HG03064 (cell line): ENCODE measurements around the gene FBN1.
A peak's percentile ranks its signal among the peaks of the same experiment; 100 is the strongest.

Source experiments
- ATAC-seq: cut with Tn5 transposase; IDR thresholded peaks from one replicate; pipeline ENCODE4 v1.9.1; 2021; ENCODE audit warnings: low read depth; ENCODE audit not compliant: unreplicated experiment

Gene FBN1

DNA sequence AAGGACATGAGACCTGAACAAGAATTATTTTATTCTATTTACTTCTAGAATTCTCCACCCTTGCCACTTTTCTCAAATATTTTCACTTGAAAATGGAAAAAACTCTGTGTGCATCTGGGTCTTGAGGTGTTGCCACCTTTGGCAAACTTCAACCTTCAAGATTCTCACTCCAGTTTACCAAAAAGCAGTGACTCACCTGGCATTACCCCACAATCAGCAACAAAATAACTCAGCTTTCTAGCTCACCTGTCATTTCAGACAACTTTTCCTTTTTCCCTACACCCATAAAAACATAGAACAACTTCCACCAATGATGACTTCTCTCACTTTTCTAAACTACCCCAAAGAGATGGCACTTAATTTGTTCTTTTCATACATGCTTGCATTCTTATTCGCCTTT is 198.5 kb downstream of the FBN1 start:
- no peak for ATAC-seq

DNA sequence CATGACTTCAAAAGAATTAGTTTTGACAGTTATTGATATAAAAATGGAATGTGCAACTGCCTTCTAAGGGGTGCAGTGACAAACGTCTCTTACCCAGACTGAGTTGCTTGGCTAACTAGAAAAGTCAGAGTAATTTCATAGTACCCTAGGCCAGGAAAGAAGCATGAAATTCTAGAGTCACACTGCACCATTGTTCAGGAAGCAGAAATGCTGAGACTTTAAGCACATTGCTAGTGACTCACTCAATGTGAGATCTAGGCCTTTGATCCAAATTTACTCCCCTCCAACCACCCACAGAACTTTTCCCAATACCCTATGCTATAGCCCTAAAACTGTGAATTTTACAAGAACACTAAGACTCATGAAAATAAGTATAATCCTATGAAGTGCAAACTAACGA is 203.5 kb downstream of the FBN1 start:
- no peak for ATAC-seq

DNA sequence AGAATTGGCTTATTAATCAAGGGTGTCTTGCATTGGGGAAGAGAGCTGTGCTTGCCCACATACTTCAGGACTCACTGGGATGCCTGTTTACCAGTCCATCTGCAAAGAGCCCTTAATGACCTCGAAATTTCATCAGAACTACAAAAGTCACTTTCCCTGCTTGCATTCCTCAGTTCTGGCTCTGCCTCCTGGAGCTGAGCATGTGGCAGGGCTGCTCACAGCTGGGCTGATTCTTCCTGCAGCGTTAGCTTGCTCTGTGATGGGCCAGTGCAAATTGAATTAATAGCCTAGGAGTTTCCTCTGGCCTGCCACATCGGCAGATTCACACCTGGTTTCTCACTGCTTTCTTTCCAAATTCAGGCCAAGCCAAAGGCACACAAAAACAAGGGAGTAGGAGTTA is 205.4 kb downstream of the FBN1 start:
- ATAC-seq: no peak

DNA sequence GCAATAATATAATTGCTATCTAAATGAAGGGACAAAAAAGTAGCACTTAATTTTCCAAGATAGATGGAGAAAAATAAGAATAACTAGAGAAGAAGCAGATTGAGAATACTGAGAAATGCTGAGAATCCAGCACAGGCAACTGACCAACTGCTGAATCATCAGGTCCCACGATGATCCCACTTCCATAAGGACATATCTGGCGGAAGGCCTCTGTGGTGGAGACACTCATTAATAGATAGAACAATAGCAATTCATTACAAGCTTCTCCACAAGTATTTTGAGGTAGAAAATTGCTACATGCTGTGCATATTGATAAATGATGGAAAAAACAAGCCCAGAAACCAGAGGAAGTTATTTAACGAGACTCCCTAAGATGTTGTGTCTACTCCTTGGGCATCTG is 208.3 kb downstream of the FBN1 start:
- no peak for ATAC-seq

DNA sequence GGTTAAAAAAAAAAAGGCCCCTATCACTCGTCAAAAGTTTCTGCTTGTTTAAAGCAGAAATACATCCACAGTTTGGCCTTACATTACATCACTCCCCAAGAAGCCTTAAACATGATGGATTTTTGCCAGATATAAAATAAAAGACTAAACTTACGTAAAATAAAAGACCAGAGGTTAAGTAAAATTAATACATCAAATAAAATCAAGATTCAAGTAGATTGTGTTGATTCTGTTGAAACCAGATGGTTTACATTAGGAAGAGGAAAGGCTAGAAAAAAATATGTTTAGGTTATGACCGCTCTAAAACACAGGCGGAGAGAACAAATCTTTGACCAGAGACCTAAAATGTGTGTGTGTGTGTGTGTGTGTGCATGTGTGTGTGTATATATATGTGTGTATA is 210.2 kb downstream of the FBN1 start:
- ATAC-seq: no peak

DNA sequence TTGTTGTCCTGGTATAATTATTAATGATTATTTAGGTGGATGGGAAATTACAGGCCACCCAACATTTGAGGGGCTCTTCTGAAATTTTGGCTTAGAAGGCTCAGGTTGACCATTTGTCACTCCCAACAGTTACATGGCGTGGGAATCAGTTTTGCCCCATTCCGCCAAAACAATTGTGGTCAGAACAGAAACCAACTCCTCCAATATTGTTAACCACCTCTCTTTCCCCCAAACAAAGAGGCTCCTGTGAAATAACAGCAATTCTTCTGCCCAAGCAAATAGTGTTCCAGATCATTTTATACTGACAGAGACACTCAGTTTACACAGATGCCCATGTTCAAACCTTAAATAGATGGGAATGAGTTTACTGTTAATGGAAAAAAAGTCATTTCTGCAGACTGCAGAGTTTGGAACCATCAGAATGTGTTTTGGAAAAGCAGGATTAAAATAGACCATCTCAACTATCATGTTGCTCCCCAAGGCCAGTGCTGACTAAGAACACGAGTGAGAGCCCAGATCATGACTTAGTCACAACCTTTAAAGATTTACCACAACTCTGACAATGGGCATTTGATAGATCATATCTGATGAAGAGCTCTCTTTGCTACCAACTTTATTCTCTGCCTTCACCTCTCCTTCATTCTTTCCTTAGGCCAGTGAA is 212.2 kb downstream of the FBN1 start:
- ATAC-seq: peak; percentile 79

DNA sequence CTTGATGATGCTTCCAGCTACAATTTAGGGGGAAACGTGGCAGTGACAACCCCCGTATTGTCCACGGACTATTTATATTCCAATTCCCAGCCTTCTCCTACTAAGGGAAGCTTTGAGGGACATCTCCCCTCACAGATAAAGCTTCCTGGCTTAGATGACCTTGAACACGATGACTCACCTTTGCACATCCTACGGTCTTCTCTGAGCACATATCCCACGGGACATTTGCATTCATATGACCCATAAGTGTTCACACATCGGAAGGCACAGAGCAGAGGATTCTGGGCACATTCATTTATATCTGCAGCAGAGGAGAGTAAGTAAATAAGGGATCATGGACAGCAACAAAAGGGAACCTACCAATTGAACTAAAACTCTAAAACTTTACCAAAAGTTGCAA is 212.8 kb downstream of the FBN1 start:
- ATAC-seq: no peak

DNA sequence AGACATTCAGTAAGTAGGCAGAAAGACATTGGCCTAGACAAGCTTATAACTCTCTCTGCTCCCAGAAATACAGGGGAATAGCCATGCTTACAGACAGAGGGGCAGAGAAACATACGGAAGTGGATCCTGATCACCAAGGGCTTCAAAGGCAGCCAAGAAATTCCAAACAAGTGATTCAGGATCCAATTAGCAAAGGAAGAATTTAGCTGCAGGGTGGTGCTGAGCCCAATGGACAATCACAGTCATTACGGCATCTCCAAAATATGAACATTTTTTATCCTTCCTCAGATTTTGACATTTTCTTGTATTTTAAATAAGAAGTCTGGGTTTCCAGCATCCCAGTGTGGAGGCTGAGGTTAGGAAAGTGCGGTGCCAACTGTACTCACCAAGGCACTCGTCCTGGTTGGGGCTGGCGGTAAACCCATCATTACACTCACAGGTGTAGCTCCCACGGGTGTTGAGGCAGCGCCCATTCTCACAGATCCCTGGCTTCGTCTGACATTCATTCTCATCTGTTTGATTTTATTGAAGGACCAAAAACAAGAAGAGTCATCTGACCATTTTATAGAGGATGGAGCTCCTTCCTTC is 217.5 kb downstream of the FBN1 start:
- ATAC-seq: no peak

DNA sequence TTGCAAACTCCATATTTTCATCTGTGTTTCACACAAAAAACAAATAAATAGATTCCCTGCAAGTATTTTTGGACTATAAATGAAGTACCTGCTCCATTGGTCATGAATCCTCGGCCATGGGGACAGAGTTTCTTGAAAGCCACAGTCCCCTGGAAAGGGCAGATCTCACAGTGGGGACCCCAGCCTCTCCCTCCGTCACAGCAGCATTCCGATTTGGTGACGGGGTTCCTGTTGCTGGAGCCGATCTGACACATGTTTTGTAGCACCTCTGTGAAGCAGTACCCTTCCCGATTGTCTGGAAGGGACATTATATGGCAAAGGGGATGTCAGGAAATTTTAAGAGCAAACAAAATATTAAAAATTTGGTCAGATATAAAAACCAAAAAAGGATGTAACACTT is 218.0 kb downstream of the FBN1 start:
- no peak for ATAC-seq

DNA sequence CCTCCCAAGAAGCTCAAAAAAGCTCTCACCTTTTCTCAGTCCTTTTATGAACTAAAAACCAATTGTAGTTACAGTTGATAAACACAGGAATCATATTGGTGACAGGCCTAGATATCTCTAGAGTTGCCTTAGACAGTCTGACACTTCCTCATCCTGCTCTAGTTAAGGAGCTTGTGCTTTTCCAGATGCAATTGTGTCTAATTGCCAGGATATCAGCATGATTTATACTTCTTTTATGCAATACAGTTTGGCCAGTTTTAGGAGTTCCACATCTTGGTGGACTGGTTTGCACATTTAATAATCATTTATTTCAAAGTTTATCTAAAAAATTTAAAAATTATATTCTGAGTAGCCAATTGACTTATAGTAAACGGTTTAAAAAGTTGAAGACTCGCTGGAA is 218.6 kb downstream of the FBN1 start:
- no peak for ATAC-seq

DNA sequence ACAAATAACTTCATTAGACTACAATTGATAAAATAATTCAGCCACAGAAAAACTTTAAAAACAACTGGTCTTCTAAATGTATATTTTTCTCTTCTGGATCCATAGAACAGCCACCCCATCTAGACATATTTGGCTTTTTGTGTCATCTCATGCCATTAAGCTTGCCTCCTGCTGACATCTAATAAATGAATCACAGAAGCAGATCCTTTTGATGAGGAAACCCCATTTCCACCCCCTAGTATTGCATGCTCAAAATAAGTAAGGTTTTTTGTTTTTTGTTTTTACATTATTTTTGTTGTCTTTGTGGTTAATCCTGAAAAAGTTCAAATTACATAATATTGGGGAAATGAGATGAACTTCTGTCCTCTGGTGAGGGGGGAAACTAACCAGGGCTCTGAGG is 219.5 kb downstream of the FBN1 start:
- no peak for ATAC-seq

DNA sequence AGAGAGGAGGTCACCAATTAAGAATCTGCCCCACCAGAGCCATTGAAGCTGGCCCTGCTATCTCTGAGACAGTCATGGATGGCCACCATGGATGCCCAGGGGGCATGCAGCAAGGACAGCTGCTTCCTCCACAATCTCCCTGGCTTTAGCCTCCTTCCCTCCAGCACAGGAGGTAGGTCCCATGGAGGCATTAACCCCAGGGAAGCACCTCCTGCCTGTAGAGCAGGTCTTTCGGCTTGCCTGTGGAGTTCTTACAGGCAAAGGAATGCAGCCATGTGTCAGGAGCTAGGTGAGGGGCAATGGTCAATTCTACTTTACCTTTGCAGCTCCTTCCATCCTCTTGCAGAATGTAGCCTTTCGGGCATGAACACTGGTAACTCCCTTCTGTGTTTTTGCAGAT is 220.5 kb downstream of the FBN1 start:
- no peak for ATAC-seq

DNA sequence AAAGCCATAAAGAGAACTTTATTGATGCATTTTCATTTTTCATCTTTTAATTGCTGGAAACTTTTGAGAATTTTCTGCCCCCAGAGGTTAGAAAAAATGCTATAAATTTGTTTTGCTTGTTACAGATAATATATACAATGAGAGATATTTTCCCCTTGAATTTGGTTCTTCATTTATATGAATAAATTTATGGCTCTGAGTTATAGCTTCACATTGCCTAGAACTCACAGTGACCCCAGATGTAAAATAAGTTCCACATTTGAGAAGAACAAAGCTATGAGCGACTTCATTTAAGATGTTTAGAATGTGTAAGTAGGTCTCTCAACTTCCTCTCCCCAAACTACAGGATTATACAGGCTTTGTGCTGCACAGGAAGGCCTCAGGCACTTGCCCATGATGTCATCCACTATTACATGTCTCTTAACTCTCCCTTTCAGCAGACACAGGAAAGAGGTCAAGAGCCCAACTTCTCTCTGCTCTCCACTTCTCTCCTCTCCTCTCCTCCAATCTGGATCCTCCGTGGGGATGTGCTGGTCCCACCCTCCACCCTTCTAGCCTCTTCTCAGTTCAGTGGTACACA is 221.5 kb downstream of the FBN1 start:
- no peak for ATAC-seq

DNA sequence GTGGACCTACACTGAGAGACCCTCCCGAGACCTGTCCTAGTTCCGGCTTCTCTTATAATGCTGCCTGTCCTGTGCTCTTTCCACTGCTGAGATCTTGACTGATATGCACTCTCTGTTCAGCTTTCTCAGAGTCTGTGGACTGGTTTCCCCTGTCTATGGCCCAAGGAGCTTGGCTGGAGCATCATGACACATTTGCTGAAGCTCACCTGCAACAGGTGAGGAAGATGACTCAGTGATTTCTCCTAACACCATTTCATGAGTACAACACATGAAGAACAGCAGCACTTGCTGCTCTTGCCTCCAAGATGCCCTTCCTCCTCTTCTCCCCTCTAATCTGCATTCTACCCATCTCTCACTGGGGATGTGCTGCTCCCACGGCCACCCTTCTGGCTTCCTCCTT is 222.2 kb downstream of the FBN1 start:
- no peak for ATAC-seq

DNA sequence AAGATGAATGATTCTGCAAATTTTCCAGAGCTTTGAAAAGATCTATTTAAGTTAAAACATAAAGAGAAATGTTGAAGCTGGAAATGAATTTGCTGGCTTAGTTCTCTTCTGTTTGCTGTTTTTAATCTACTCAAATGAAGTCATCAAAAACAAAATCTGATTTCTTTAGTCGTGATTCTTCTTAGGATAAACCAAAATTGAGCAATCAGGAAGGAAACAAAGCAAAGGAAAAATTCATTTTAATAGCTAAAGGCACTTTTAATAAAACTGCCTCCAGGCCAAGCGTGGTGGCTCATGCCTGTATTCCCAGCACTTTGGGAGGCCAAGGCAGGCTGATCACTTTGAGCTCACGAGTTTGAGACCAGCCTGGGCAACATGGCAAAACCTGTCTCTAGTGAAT is 223.1 kb downstream of the FBN1 start:
- ATAC-seq: no peak

DNA sequence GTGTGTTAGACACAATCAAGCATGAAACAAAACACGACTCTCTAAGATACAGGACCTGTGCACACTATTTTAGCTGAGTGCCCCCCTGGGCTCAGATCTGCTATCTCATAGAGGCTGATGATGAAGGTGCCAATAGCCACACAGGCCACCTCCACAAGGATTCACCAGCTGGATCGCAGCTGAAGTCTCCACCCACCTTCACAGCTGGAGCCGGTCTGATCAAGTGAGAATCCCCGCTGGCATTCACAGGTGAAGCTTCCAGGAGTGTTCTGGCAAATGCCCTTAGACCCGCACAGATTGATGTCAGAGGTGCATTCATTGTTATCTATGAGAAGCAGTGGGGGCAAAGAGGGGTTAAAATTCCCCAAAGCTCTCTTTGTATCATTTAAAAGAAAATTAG is 224.1 kb downstream of the FBN1 start:
- no peak for ATAC-seq

DNA sequence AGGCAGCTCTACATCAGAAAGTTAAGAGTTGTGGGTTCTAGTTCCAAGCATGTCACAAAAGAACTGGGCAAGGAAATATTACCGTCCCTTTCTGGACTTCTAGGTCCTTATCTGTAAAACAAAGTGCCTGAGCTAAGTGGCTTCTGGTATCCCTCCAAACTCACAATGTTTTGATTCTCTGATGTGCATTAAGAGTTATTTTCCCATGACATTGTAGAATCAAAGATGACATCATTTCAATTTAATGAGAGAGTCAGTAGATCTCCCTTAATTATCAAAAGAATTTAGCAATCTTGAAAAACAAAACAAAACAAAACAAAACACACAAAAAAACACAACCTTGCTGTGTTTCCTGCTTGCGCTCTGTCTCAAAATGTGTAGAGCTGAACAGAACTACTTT is 225.6 kb downstream of the FBN1 start:
- no peak for ATAC-seq

DNA sequence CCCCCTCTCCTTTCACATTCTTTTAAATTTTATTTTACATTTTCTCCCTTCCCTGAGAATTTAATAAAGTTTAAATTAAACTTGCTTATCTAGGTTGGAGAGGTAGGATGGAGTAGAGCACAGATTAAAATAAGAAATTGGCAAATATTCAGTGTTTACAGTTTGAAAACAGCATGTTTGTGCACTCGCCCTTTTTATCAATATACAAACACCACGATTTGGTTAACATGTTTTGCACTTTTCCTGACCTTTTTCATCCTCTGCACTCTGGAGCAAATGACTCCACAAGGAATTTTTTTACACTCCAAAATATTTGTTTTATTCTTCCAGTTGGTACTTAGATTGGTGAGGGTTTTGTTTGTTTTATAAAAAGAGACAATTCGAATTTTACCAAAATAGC is 227.2 kb downstream of the FBN1 start:
- no peak for ATAC-seq

DNA sequence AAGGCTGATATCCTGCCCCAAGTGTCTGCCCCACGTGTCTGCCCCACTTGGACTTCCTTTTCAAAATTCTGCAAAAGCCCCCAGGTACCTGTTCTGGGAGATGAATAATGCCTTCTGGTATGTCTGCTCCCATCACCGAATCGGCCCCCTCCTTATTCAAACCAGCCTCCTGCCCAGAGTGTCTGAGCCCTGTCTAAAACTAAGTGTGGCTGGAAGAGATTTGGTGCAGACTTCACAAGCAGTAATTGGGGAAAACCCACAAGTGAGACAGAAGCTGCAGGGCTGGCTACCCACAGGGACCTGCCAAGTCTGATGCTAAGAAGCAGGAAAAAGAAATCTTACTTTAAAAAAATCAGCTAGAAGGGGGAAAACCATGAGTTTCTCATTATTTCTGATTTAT is 229.2 kb downstream of the FBN1 start:
- ATAC-seq: no peak

DNA sequence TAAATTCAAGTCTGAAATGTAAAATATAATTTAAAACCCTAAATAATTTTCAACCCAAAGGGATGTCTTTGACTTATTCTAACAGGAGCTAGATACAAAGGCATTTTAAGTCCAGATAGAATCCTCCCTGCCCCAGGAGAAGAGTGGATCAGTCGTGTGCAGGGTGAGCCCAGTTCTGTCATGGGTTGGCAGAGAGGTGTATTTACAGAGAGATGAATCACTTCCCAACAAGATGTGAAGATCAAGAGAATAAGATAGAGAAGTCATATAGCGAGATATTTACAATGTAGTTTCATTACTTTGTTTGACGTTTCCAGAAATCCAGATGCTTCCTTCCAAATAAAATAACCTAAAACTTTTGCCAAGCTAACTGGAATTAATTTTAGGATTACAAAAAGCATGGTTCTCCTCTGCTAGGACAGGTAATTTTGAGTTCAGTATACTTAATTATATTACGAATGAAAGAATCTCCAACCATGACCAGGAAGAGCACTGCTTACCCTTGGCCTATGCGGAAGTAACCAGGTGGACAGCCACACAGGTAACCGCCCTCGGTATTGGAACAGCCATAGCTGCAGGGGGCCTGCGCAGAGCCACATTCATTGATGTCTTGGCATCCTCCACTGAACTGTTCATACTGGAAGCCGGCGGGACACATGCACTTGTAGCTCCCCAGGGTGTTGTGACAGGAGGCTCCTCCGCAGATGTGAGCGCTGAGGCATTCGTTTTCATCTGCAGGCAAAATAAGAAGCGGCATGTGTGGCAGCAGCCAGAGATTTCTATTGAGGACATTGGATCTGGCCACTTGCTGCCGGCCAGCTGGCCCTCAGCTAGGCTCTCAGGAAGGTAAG is 230.2 kb downstream of the FBN1 start:
- no peak for ATAC-seq

DNA sequence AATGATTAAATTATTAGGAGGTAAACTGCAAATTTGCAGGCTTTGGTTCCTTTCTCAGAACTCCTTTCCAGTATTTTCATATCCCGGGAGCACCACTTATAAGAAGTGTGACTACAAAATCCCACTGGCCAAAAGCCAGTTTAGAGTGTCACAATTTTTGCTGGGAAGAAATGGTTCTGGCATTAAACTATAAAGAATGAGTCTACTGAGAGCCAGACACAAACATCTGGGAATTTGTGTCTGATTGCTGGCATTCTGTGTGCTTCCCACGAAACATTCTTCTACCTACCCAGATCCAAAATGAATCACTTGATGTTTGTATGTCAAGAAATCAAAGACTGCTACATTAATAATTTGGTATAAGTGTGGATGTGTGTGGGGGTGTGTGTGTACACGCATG is 231.5 kb downstream of the FBN1 start:
- no peak for ATAC-seq

DNA sequence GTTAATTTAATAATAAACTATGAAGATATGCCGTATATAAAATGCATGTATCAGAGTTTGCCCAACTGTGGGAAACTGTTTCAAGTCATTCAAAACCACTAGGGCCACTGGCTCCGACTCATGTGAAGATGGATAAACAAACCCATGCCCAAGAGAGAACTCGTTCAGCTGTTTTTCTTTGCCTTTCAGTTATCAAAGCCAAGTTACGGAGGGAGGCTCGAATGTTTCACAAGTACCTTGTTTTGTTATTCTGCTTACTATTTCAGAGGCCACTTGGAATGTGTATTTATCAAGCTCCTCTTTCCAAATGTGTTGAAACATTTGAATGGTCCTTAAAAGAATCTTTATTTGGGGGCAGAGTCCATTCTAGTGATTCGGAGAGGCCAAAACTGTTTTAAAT is 232.2 kb downstream of the FBN1 start:
- ATAC-seq: no peak
